Endothelial cell of umbilical vein (primary cell): ENCODE data around the gene LTB4R. TPM values are rescaled to one million over a fixed set of nuclear protein-coding genes. Genes with fewer than 3 reads are reported as not detected.

Source experiments
- BruUV-seq: library from RNA; stranded (reverse); fragments of 400-500 nt; replicated peaks from 2 replicates; lab custom pipeline; 2021; lab: Mats Ljungman, UMichigan
- CTCF ChIA-PET: fragments of 300-600, 350-600 bp; sonication (Branson Sonifier 250); formaldehyde crosslinking; loops from one replicate; lab custom pipeline; 2021; ENCODE audit warnings: antibody characterized with exemption, inconsistent platforms; lab: Charles Lee
- POLR2A ChIA-PET: fragments of 300-600, 350-600 bp; sonication (Branson Sonifier 250); formaldehyde crosslinking; loops from one replicate; lab custom pipeline; 2021; ENCODE audit warnings: antibody characterized with exemption, inconsistent platforms; lab: Charles Lee
- DNase-seq: peaks from one replicate; pipeline ENCODE4 v3.0.0-alpha.2; 2011; ENCODE audit warnings: low read depth, low spot score
- FAIRE-seq: peaks from 2 replicates; lab custom pipeline; 2011; peaks lifted over from hg19 to GRCh38; lab: Jason Lieb, UNC
- H2AFZ ChIP-seq: 2 replicates; pipeline ENCODE4 v1.6.0; 2012; ENCODE audit warnings: low read depth, low read length, control low read depth, inconsistent platforms
- H3K27ac ChIP-seq: 2 replicates; pipeline ENCODE4 v1.5.1; 2011; ENCODE audit warnings: low read depth, mild to moderate bottlenecking, control low read depth, low read length, moderate library complexity; ENCODE audit not compliant: insufficient read depth
- H3K27me3 ChIP-seq, 2 experiments: 2 replicates each; pipeline versions ENCODE4 v1.6.0 to v1.6.1; 2011; ENCODE audit warnings: low read length in 2 of 2, mixed read lengths in 1 of 2; ENCODE audit not compliant: control insufficient read depth in 2 of 2, insufficient read depth in 2 of 2
- H3K36me3 ChIP-seq, 2 experiments: 2 replicates in 1 of 2; 3 replicates in 1 of 2; pipeline ENCODE4 v1.5.1; 2011; ENCODE audit warnings: low read length in 2 of 2, mild to moderate bottlenecking in 1 of 2, moderate library complexity in 1 of 2; ENCODE audit not compliant: control insufficient read depth in 2 of 2, insufficient read depth in 2 of 2; ENCODE audit errors: extremely low read depth in 1 of 2
- H3K4me1 ChIP-seq: 3 replicates; pipeline ENCODE4 v1.5.1; 2011; ENCODE audit warnings: mild to moderate bottlenecking, low read length; ENCODE audit not compliant: control insufficient read depth, insufficient read depth; ENCODE audit errors: extremely low read depth
- H3K4me2 ChIP-seq: 2 replicates; pipeline ENCODE4 v1.6.1; 2011; ENCODE audit warnings: low read length, control low read depth, mixed read lengths; ENCODE audit not compliant: insufficient read depth
- H3K4me3 ChIP-seq, 3 experiments: fragments of 200-600 bp in 1 of 3; sonication (generic), shearing (Covaris generic) in 1 of 3; replicated peaks in 1 of 3; 2 replicates each; pipeline ENCODE4 v1.5.1; 2011 to 2016; ENCODE audit warnings: control low read depth in 3 of 3, low read length in 3 of 3, mild to moderate bottlenecking in 2 of 3, inconsistent platforms in 1 of 3, low read depth in 1 of 3, moderate library complexity in 1 of 3; ENCODE audit not compliant: insufficient read depth in 1 of 3
- H3K79me2 ChIP-seq: 2 replicates; pipeline ENCODE4 v1.6.0; 2012; ENCODE audit warnings: low read length, inconsistent platforms; ENCODE audit not compliant: control insufficient read depth, insufficient read depth
- H3K9ac ChIP-seq: replicated peaks from 2 replicates; pipeline ENCODE3; 2011; ENCODE audit warnings: low read length, control low read depth; ENCODE audit not compliant: insufficient read depth; ENCODE audit errors: extremely low read depth
- H3K9me1 ChIP-seq: replicated peaks from 3 replicates; pipeline ENCODE4 v1.6.0; 2011; ENCODE audit warnings: mild to moderate bottlenecking, low read length; ENCODE audit not compliant: control insufficient read depth, insufficient read depth; ENCODE audit errors: extremely low read depth
- H3K9me3 ChIP-seq: replicated peaks from 2 replicates; pipeline ENCODE4 v1.5.1; 2012; ENCODE audit warnings: low read length, inconsistent platforms; ENCODE audit not compliant: control insufficient read depth, insufficient read depth
- H4K20me1 ChIP-seq: replicated peaks from 2 replicates; pipeline ENCODE3; 2011; ENCODE audit warnings: mild to moderate bottlenecking, low read length; ENCODE audit not compliant: control insufficient read depth, insufficient read depth; ENCODE audit errors: extremely low read depth
- CTCF ChIP-seq, 2 donors: IDR thresholded peaks; 1 replicate in 1 of 2; 2 replicates in 1 of 2; pipeline ENCODE4 v1.5.1; 2011; ENCODE audit warnings: low read length in 2 of 2, mild to moderate bottlenecking in 2 of 2, moderate library complexity in 2 of 2, control low read depth in 1 of 2, inconsistent platforms in 1 of 2, low read depth in 1 of 2; ENCODE audit not compliant: insufficient read depth in 1 of 2; ENCODE audit errors: extremely low read depth in 1 of 2
- EZH2 ChIP-seq: IDR thresholded peaks from 2 replicates; pipeline ENCODE4 v1.6.1; 2012; ENCODE audit warnings: borderline replicate concordance, low read depth, mild to moderate bottlenecking, moderate library complexity, low read length, inconsistent platforms; ENCODE audit not compliant: severe bottlenecking
- GATA2 ChIP-seq: IDR thresholded peaks from 2 replicates; pipeline ENCODE4 v1.7.0; 2011; ENCODE audit warnings: low read depth, mild to moderate bottlenecking, moderate library complexity, mixed read lengths, low read length; ENCODE audit not compliant: insufficient read length, insufficient read depth
- JUN ChIP-seq: IDR thresholded peaks from 2 replicates; pipeline ENCODE4 v1.6.1; 2011; ENCODE audit warnings: borderline replicate concordance, low read depth; ENCODE audit not compliant: insufficient read length, insufficient read depth
- dilution Hi-C: fragments of 300-500 bp; cut with MboI; formaldehyde crosslinking; loops from one replicate; pipeline ENCODE4 v1.15.0; 2019; ENCODE audit warnings: low sequenced_read_pairs; ENCODE audit not compliant: extremely low pct_ligation_motif_present
- intact Hi-C: fragments of 100-400 bp; cut with micrococcal nuclease; formaldehyde crosslinking; loops from one replicate; pipeline ENCODE4 v1.10.0; 2022
- polyA plus RNA-seq, 4 experiments: library from polyadenylated mRNA; depleted of rRNA in 3 of 4; stranded (reverse) in 3 of 4; unstranded in 1 of 4; fragments of >200 nt; gene quantifications; 2 replicates each; pipeline versions ENCODE4 v1.2.1 to v1.2.3, GENCODE V29; 2011 to 2012; ENCODE audit warnings: missing spikeins in 1 of 4
- total RNA-seq: library from RNA; stranded (reverse); gene quantifications from 2 replicates; pipeline ENCODE4 v1.2.3, GENCODE V29; 2021

LTB4R gene
- total and polyA plus RNA-seq, 2 donors (not counting 3 experiments of a cell fraction or from before 2014, with no cell fraction given), result 9.1 to 10.5 TPM

GRCh38 chr14:24297190-24297964 lies 13.9 kb upstream of the LTB4R start:
- Histone ChIP-seq H3K4me2 (no peak overlapping the region), H3K27ac (no peak overlapping the region), H4K20me1 (no peaks in the 10 kb centered on the region), H3K27me3 (no peaks in the 10 kb centered on the region), H3K9ac (no peak overlapping the region), H2AFZ (no peak overlapping the region), H3K9me1 (no peaks in the 10 kb centered on the region), H3K4me3 (no peak overlapping the region), H3K36me3 (peaks cover 5 to 11% of the 10 kb centered on the region in 2 experiments), H3K4me1 (peaks cover 22% of the 10 kb centered on the region), H3K9me3 (no peaks in the 10 kb centered on the region), H3K79me2 (peaks cover 11% of the 10 kb centered on the region)
- ChIA-PET CTCF (interaction anchor here (0.7 to 5.5 kb wide), 30 partner anchors 12 to 284 kb away, joined by 3 to 199 read pairs (median 8); partner anchors contain the start of genes CHMP4A, CIDEB, IPO4 and IRF9), POLR2A (interaction anchor here (0.6 to 1.5 kb wide), 3 partner anchors 55 to 82 kb away, joined by 3 to 7 read pairs (median 3); partner anchors contain the start of genes MDP1 and TINF2)
- no peak for FAIRE-seq
- peak; percentile 40 for DNase-seq
- TF ChIP-seq CTCF (IDR thresholded peaks at IDR 0.05; ENCODE audit: extremely low read depth in 1 of 2, insufficient read depth in 1 of 2, low read depth in 1 of 2, low read length in 2 of 2) (peak; percentile 13 to 45), EZH2 (no peak), JUN (no peak), GATA2 (peak; percentile 56)
- intact Hi-C loops (loop anchor here (1.0 to 5.0 kb wide), 4 partner anchors 109 to 239 kb away; partner anchors contain the start of genes IPO4, IRF9, PSME2 and RNF31), dilution Hi-C loops (no loop called here)
- no TSS peak for BruUV-seq
